GM12878 (cell line): ENCODE results near the gene MYO1D. TPM values are rescaled to one million over a fixed set of nuclear protein-coding genes. Genes with fewer than 3 reads are reported as not detected.

Experiments used
- ATAC-seq: fragments of 200-7000 bp; cut with Tn5 transposase; 3 replicates; pipeline ENCODE4 v1.9.1; 2020; ENCODE audit warnings: mild to moderate bottlenecking, moderate library complexity
- BruUV-seq: library from RNA; stranded (reverse); fragments of 400-500 nt; replicated peaks from 2 replicates; lab custom pipeline; 2021; lab: Mats Ljungman, UMichigan
- CTCF ChIA-PET: fragments of 300-600 bp; sonication (Branson Sonifier 250); formaldehyde crosslinking; extraction: SDS; loops from one replicate; lab custom pipeline; 2021; ENCODE audit warnings: inconsistent platforms; lab: Yijun Ruan, JAX
- POLR2A ChIA-PET: fragments of 350-600 bp; formaldehyde crosslinking; extraction: SDS; loops from one replicate; lab custom pipeline; 2021; ENCODE audit warnings: inconsistent platforms; lab: Charles Lee
- RAD21 ChIA-PET: fragments of 300-600 bp; sonication (Branson Sonifier 250); formaldehyde crosslinking; loops from one replicate; lab custom pipeline; 2023; ENCODE audit warnings: antibody characterized with exemption; ENCODE audit not compliant: unreplicated experiment; lab: Charles Lee
- SMC1A ChIA-PET: fragments of 300-600 bp; sonication (Branson Sonifier 250); formaldehyde crosslinking; loops from one replicate; lab custom pipeline; 2023; ENCODE audit not compliant: unreplicated experiment, uncharacterized antibody; lab: Charles Lee
- DNase-seq: peaks from one replicate; pipeline ENCODE4 v3.0.0-alpha.2; 2011; ENCODE audit warnings: low read depth, low spot score
- FAIRE-seq: peaks from 3 replicates; lab custom pipeline; 2011; peaks lifted over from hg19 to GRCh38; lab: Jason Lieb, UNC
- H2AFZ ChIP-seq: 2 replicates; pipeline ENCODE4 v1.6.0; 2011; ENCODE audit warnings: low read depth, low read length, control low read depth; ENCODE audit not compliant: control insufficient read depth
- H3K27ac ChIP-seq: 2 replicates; pipeline ENCODE4 v1.5.1; 2011; ENCODE audit warnings: control low read depth; ENCODE audit not compliant: control insufficient read depth, insufficient read depth
- H3K27me3 ChIP-seq, 2 experiments: replicated peaks in 1 of 2; 2 replicates each; pipeline versions ENCODE4 v1.6.0 to v1.6.1; 2011; ENCODE audit warnings: low read length in 1 of 2; ENCODE audit not compliant: control insufficient read depth in 2 of 2, insufficient read depth in 2 of 2
- H3K36me3 ChIP-seq, 2 experiments: 2 replicates each; pipeline ENCODE4 v1.5.1; 2011; ENCODE audit warnings: low read length in 1 of 2; ENCODE audit not compliant: control insufficient read depth in 2 of 2, insufficient read depth in 2 of 2
- H3K4me1 ChIP-seq: 2 replicates; pipeline ENCODE4 v1.6.1; 2011; ENCODE audit warnings: mild to moderate bottlenecking, low read length, moderate library complexity, mixed read lengths; ENCODE audit not compliant: control insufficient read depth, insufficient read depth
- H3K4me2 ChIP-seq: 2 replicates; pipeline ENCODE4 v1.6.0; 2011; ENCODE audit warnings: control low read depth; ENCODE audit not compliant: control insufficient read depth, insufficient read depth
- H3K4me3 ChIP-seq: fragments of 200-600 bp; sonication (generic); 2 replicates; pipeline ENCODE4 v1.5.1; 2016
- H3K79me2 ChIP-seq: 2 replicates; pipeline ENCODE4 v1.6.0; 2011; ENCODE audit warnings: low read length; ENCODE audit not compliant: control insufficient read depth, insufficient read depth
- H3K9ac ChIP-seq: 2 replicates; pipeline ENCODE4 v1.8.0; 2011; ENCODE audit warnings: low read length, control low read depth, mixed read lengths; ENCODE audit not compliant: control insufficient read depth, insufficient read depth
- H3K9me3 ChIP-seq: replicated peaks from 3 replicates; pipeline ENCODE4 v1.5.1; 2011; ENCODE audit warnings: mild to moderate bottlenecking, low read length; ENCODE audit not compliant: control insufficient read depth, insufficient read depth
- H4K20me1 ChIP-seq: 2 replicates; pipeline ENCODE4 v1.6.0; 2011; ENCODE audit not compliant: control insufficient read depth, insufficient read depth
- BMI1 ChIP-seq: fragments of 450-650 bp; IDR thresholded peaks from 2 replicates; pipeline ENCODE4 v1.6.1; 2016; ENCODE audit warnings: mild to moderate bottlenecking, moderate library complexity, borderline replicate concordance
- DPF2 ChIP-seq: fragments of 450-650 bp; IDR thresholded peaks from 2 replicates; pipeline ENCODE4 v1.6.1; 2017; ENCODE audit warnings: mild to moderate bottlenecking
- JUND ChIP-seq: IDR thresholded peaks from 2 replicates; pipeline ENCODE4 v1.6.1; 2012; ENCODE audit warnings: low read depth, mild to moderate bottlenecking, low read length, improper control_type of control experiment, moderate library complexity
- MTA2 ChIP-seq: fragments of 450-650 bp; IDR thresholded peaks from 2 replicates; pipeline ENCODE4 v1.6.1; 2016; ENCODE audit warnings: low read depth, mild to moderate bottlenecking, moderate library complexity
- MYC ChIP-seq: IDR thresholded peaks from 2 replicates; pipeline ENCODE4 v1.6.1; 2011; ENCODE audit warnings: mild to moderate bottlenecking, low read length, moderate library complexity, inconsistent platforms; ENCODE audit not compliant: insufficient read depth, insufficient replicate concordance, insufficient read length, severe bottlenecking
- NBN ChIP-seq: fragments of 450-650 bp; IDR thresholded peaks from 2 replicates; pipeline ENCODE4 v1.6.1; 2016
- NFYA ChIP-seq: IDR thresholded peaks from 2 replicates; pipeline ENCODE4 v1.6.1; 2011; ENCODE audit warnings: low read depth, mild to moderate bottlenecking, low read length, improper control_type of control experiment, borderline replicate concordance
- SMAD1 ChIP-seq: fragments of 450-650 bp; IDR thresholded peaks from 2 replicates; pipeline ENCODE4 v1.6.1; 2018; ENCODE audit warnings: mild to moderate bottlenecking, low read depth; ENCODE audit not compliant: partially characterized antibody
- TAF1 ChIP-seq: IDR thresholded peaks from 2 replicates; pipeline ENCODE4 v1.6.1; 2011; ENCODE audit warnings: mild to moderate bottlenecking, low read depth, low read length, borderline replicate concordance
- TCF7 ChIP-seq: IDR thresholded peaks from 2 replicates; pipeline ENCODE4 v1.6.1; 2014; ENCODE audit warnings: antibody characterized with exemption, borderline replicate concordance
- YY1 ChIP-seq: IDR thresholded peaks from 2 replicates; pipeline ENCODE4 v1.6.1; 2011; ENCODE audit warnings: low read depth, mild to moderate bottlenecking, low read length
- ZSCAN29 ChIP-seq: fragments of 450-650 bp; IDR thresholded peaks from 2 replicates; pipeline ENCODE4 v1.6.1; 2017; ENCODE audit warnings: mild to moderate bottlenecking, moderate library complexity
- WGBS: methylation state at CpG from one replicate; pipeline ENCODE4 v1.1.6; 2016; ENCODE audit warnings: low lambda C conversion rate; ENCODE audit not compliant: insufficient replicate concordance, insufficient coverage; ENCODE audit errors: missing lambda C conversion rate; 5-methylcytosine and 5-hydroxymethylcytosine counted together
- in situ Hi-C: fragments of 300-500 bp; cut with MboI; formaldehyde crosslinking; loops from 9 replicates; pipeline ENCODE4 v1.14.3; 2018; ENCODE audit warnings: mixed read lengths
- intact Hi-C: fragments of 100-400 bp; cut with micrococcal nuclease; formaldehyde crosslinking; loops from one replicate; pipeline ENCODE4 v1.14.2; 2022; ENCODE audit not compliant: unreplicated experiment
- polyA plus RNA-seq, 11 experiments: library from polyadenylated mRNA; depleted of rRNA in 4 of 11; unstranded in 6 of 11; stranded (reverse) in 5 of 11; fragments of >200 nt; fragmentation: Nextera tagmentation in 4 of 11; fragmentation: Illumina TruSeq in 1 of 11; extraction: Ambion mirVana in 4 of 11; extraction: Trizol in 1 of 11; gene quantifications; 1 replicate in 1 of 11; 2 replicates in 10 of 11; pipeline versions ENCODE4 v1.2.1 to v1.2.3, GENCODE V29; 2011 to 2016; ENCODE audit warnings: inconsistent platforms in 2 of 11, missing spikeins in 2 of 11, low read depth in 1 of 11
- total RNA-seq, 4 experiments: library from RNA; depleted of rRNA in 3 of 4; stranded (reverse); fragments of >200 nt in 3 of 4; fragmentation: Illumina TruSeq in 1 of 4; extraction: Trizol in 1 of 4; gene quantifications; 2 replicates each; pipeline versions ENCODE4 v1.2.1 to v1.2.3, GENCODE V29; 2013 to 2021
- TF ChIP-seq, protein P1 (sequence below): fragments of 450-650 bp; IDR thresholded peaks from 2 replicates; pipeline ENCODE4 v1.6.1; 2014; ENCODE audit warnings: mild to moderate bottlenecking
- TF ChIP-seq, protein P2 (sequence below): fragments of 450-650 bp; IDR thresholded peaks from 2 replicates; pipeline ENCODE4 v1.6.1; 2018; ENCODE audit warnings: borderline replicate concordance, mild to moderate bottlenecking; ENCODE audit not compliant: partially characterized antibody
- TF ChIP-seq, protein P3 (sequence below): fragments of 450-650 bp; IDR thresholded peaks from 2 replicates; pipeline ENCODE4 v1.6.1; 2016; ENCODE audit warnings: mild to moderate bottlenecking
- TF ChIP-seq, protein P4 (sequence below): fragments of 450-650 bp; IDR thresholded peaks from 2 replicates; pipeline ENCODE4 v1.6.1; 2017; ENCODE audit warnings: mild to moderate bottlenecking

MYO1D gene
- total and polyA plus RNA-seq, 10 of the 15 experiments (the other 5 are each of a cell fraction or from before 2014, with no cell fraction given): 1.8 to 37.7 (median 25.4) TPM

DNA sequence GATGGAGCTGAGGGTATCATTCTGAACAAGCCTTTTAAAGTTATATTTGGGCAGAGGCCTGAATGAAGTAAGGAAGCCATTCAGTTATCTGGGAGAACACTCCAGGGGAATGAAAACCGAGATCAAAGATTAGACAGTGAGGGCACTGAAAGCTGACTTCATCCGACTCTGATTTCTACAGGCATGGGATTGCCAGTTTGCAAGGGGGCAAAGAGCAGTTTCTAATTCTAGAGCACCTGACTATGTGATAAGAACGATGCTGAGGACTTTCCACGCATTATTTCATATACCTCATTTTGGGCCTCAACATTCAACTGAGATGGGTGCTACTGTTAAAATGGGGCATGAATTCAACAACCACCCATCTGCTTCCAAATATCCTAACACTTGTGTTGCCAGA, 254.4 kb downstream of the MYO1D start (continued):
- TF ChIP-seq NFYA: no peak
- TF ChIP-seq, protein P1, sequence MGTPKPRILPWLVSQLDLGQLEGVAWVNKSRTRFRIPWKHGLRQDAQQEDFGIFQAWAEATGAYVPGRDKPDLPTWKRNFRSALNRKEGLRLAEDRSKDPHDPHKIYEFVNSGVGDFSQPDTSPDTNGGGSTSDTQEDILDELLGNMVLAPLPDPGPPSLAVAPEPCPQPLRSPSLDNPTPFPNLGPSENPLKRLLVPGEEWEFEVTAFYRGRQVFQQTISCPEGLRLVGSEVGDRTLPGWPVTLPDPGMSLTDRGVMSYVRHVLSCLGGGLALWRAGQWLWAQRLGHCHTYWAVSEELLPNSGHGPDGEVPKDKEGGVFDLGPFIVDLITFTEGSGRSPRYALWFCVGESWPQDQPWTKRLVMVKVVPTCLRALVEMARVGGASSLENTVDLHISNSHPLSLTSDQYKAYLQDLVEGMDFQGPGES: no peak

DNA sequence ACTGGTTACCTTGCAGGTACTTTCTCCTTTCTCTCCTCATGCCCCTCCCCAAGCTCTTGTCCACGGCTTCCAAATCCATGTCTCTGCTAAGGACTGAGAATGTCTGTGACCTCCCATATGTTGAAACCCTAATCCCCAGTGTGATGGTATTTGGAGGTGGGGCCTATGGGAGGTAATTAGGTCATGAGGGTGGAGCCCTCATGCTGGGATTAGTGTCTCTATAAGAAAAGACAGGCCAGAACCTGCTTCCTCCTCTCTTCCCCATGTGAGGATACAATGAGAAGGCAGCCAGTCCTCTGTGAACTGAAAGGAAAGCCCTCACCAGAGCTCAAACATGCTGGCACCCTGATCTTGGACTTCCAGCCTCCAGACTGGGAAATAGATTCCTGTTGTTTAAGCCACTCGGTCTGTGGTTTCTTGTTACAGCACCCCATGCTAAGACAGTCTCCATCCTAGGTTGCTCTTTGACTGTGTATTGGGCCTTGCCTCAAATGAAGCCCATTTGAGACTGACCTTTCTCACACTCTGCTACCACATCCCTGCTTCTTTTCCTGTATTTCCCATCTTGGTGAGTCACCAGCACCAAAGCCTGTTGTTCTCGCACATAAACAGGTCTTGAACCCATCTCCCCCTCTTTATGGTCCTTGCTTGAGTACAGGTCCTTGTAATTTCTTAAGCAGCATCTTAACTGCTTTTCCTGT, 255.2 kb downstream of the MYO1D start:
- in situ Hi-C loops: no loop called here
- POLR2A ChIA-PET: no interaction called here
- TF ChIP-seq SMAD1 (no peak), NBN (no peak), ZSCAN29 (no peak), YY1 (no peak), JUND (no peak), TCF7 (no peak), MYC (no peak), TAF1 (no peak), MTA2 (no peak), DPF2 (no peak), BMI1 (no peak)
- TF ChIP-seq, protein P2, sequence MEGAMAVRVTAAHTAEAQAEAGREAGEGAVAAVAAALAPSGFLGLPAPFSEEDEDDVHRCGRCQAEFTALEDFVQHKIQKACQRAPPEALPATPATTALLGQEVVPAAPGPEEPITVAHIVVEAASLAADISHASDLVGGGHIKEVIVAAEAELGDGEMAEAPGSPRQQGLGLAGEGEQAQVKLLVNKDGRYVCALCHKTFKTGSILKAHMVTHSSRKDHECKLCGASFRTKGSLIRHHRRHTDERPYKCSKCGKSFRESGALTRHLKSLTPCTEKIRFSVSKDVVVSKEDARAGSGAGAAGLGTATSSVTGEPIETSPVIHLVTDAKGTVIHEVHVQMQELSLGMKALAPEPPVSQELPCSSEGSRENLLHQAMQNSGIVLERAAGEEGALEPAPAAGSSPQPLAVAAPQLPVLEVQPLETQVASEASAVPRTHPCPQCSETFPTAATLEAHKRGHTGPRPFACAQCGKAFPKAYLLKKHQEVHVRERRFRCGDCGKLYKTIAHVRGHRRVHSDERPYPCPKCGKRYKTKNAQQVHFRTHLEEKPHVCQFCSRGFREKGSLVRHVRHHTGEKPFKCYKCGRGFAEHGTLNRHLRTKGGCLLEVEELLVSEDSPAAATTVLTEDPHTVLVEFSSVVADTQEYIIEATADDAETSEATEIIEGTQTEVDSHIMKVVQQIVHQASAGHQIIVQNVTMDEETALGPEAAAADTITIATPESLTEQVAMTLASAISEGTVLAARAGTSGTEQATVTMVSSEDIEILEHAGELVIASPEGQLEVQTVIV: no peak
- TF ChIP-seq, protein P3, sequence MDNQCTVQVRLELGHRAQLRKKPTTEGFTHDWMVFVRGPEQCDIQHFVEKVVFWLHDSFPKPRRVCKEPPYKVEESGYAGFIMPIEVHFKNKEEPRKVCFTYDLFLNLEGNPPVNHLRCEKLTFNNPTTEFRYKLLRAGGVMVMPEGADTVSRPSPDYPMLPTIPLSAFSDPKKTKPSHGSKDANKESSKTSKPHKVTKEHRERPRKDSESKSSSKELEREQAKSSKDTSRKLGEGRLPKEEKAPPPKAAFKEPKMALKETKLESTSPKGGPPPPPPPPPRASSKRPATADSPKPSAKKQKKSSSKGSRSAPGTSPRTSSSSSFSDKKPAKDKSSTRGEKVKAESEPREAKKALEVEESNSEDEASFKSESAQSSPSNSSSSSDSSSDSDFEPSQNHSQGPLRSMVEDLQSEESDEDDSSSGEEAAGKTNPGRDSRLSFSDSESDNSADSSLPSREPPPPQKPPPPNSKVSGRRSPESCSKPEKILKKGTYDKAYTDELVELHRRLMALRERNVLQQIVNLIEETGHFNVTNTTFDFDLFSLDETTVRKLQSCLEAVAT: no peak
- TF ChIP-seq, protein P4, sequence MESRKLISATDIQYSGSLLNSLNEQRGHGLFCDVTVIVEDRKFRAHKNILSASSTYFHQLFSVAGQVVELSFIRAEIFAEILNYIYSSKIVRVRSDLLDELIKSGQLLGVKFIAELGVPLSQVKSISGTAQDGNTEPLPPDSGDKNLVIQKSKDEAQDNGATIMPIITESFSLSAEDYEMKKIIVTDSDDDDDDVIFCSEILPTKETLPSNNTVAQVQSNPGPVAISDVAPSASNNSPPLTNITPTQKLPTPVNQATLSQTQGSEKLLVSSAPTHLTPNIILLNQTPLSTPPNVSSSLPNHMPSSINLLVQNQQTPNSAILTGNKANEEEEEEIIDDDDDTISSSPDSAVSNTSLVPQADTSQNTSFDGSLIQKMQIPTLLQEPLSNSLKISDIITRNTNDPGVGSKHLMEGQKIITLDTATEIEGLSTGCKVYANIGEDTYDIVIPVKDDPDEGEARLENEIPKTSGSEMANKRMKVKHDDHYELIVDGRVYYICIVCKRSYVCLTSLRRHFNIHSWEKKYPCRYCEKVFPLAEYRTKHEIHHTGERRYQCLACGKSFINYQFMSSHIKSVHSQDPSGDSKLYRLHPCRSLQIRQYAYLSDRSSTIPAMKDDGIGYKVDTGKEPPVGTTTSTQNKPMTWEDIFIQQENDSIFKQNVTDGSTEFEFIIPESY: no peak

More for the DNA sequence above, 255.2 kb downstream of the MYO1D start:
- RAD21 ChIA-PET: interaction anchor here (1.1 to 1.6 kb wide), 2 partner anchors 11 to 97 kb away, joined by 3 read pairs; no protein-coding TSS in a partner anchor
- BruUV-seq: no TSS peak
- SMC1A ChIA-PET: interaction anchor here (0.8 kb wide), 1 partner anchor 12 kb away, joined by 3 read pairs; no protein-coding TSS in a partner anchor
- intact Hi-C loops: no loop called here
- CTCF ChIA-PET: interaction anchor here (1.1 to 2.2 kb wide), 3 partner anchors 38 to 138 kb away, joined by 3 to 7 read pairs (median 5); no protein-coding TSS in a partner anchor
- Histone ChIP-seq H4K20me1 (no peaks in the 10 kb centered on the region), H3K9ac (no peak overlapping the region), H3K4me3 (no peak overlapping the region), H3K36me3 (no peaks in the 10 kb centered on the region), H3K79me2 (no peaks in the 10 kb centered on the region), H2AFZ (no peak overlapping the region), H3K4me2 (no peak overlapping the region), H3K27me3 (no peaks in the 10 kb centered on the region), H3K4me1 (no peaks in the 10 kb centered on the region), H3K9me3 (no peaks in the 10 kb centered on the region), H3K27ac (no peak overlapping the region)
- 61% methylated on average over 3 of the region's 3 CpGs for WGBS
- no peak for ATAC-seq
- no peak for DNase-seq
- no peak for FAIRE-seq
